H9 (cell line): ENCODE measurements around the gene SNX33. TPM values are rescaled to one million over a fixed set of nuclear protein-coding genes. Genes with fewer than 3 reads are reported as not detected.

ENCODE experiments used
- DNase-seq: peaks from one replicate; pipeline ENCODE4 v3.0.0-alpha.2; 2017
- H2AFZ ChIP-seq: one replicate; pipeline ENCODE4 v1.6.1; 2013; ENCODE audit warnings: mild to moderate bottlenecking, low read length, control low read depth, moderate library complexity
- H2AK5ac ChIP-seq: 2 replicates; pipeline ENCODE4 v1.6.1; 2013; ENCODE audit warnings: low read length, control low read depth, mixed read lengths; ENCODE audit not compliant: insufficient read length
- H2BK120ac ChIP-seq: one replicate; pipeline ENCODE4 v1.6.1; 2013; ENCODE audit warnings: low read depth, mild to moderate bottlenecking, low read length, control low read depth, inconsistent platforms; ENCODE audit not compliant: poor library complexity, severe bottlenecking
- H2BK12ac ChIP-seq: 2 replicates; pipeline ENCODE4 v1.6.1; 2013; ENCODE audit warnings: low read length, control low read depth, mixed read lengths, low read depth; ENCODE audit not compliant: insufficient read length
- H2BK15ac ChIP-seq: 2 replicates; pipeline ENCODE4 v1.6.1; 2013; ENCODE audit warnings: low read depth, low read length, control low read depth
- H2BK20ac ChIP-seq: one replicate; pipeline ENCODE4 v1.6.1; 2013; ENCODE audit warnings: low read depth, mild to moderate bottlenecking, low read length, control low read depth, inconsistent platforms; ENCODE audit not compliant: poor library complexity, severe bottlenecking
- H2BK5ac ChIP-seq: 2 replicates; pipeline ENCODE4 v1.6.1; 2013; ENCODE audit warnings: low read length, control low read depth, mixed read lengths; ENCODE audit not compliant: insufficient read length
- H3K14ac ChIP-seq: 2 replicates; pipeline ENCODE4 v1.6.1; 2013; ENCODE audit warnings: low read length, control low read depth; ENCODE audit not compliant: insufficient read depth
- H3K18ac ChIP-seq: 2 replicates; pipeline ENCODE4 v1.6.1; 2013; ENCODE audit warnings: low read depth, mild to moderate bottlenecking, mixed read lengths, low read length, control low read depth; ENCODE audit not compliant: insufficient read length
- H3K23ac ChIP-seq: 2 replicates; pipeline ENCODE4 v1.6.1; 2013; ENCODE audit warnings: low read length, control low read depth, mixed read lengths, low read depth; ENCODE audit not compliant: insufficient read length
- H3K23me2 ChIP-seq: 2 replicates; pipeline ENCODE4 v1.6.1; 2013; ENCODE audit warnings: low read depth, mild to moderate bottlenecking, mixed read lengths, low read length, control low read depth; ENCODE audit not compliant: insufficient read length, poor library complexity, severe bottlenecking
- H3K27ac ChIP-seq: 2 replicates; pipeline ENCODE4 v1.5.1; 2013; ENCODE audit warnings: low read length, control low read depth, mixed read lengths, low read depth; ENCODE audit not compliant: insufficient read length
- H3K27me3 ChIP-seq: 2 replicates; pipeline ENCODE4 v1.6.1; 2013; ENCODE audit warnings: low read length, control low read depth, inconsistent platforms; ENCODE audit not compliant: insufficient read depth
- H3K4ac ChIP-seq: 2 replicates; pipeline ENCODE4 v1.6.1; 2013; ENCODE audit warnings: low read depth, mild to moderate bottlenecking, control low read depth, inconsistent platforms, low read length, moderate library complexity
- H3K4me1 ChIP-seq: 2 replicates; pipeline ENCODE4 v1.6.1; 2013; ENCODE audit warnings: low read length, control low read depth, inconsistent platforms; ENCODE audit not compliant: insufficient read depth
- H3K4me2 ChIP-seq: 2 replicates; pipeline ENCODE4 v1.6.1; 2013; ENCODE audit warnings: low read length, control low read depth, mixed read lengths; ENCODE audit not compliant: insufficient read length, insufficient read depth
- H3K56ac ChIP-seq: 2 replicates; pipeline ENCODE4 v1.6.1; 2013; ENCODE audit warnings: low read depth, mild to moderate bottlenecking, mixed read lengths, low read length, control low read depth; ENCODE audit not compliant: insufficient read length
- H3K79me1 ChIP-seq: 2 replicates; pipeline ENCODE4 v1.6.1; 2013; ENCODE audit warnings: low read depth, mild to moderate bottlenecking, moderate library complexity, low read length, control low read depth, inconsistent platforms; ENCODE audit not compliant: insufficient read depth, poor library complexity, severe bottlenecking
- H3K79me2 ChIP-seq: 2 replicates; pipeline ENCODE4 v1.6.1; 2013; ENCODE audit warnings: low read length, control low read depth, inconsistent platforms; ENCODE audit not compliant: insufficient read depth
- H3K9ac ChIP-seq: 2 replicates; pipeline ENCODE4 v1.6.1; 2013; ENCODE audit warnings: low read length, control low read depth, mixed read lengths; ENCODE audit not compliant: insufficient read length; ENCODE audit errors: extremely low read depth
- H3K9me3 ChIP-seq: one replicate; pipeline ENCODE4 v1.6.1; 2013; ENCODE audit warnings: low read depth, low read length, inconsistent platforms; ENCODE audit not compliant: control insufficient read depth
- H3T11ph ChIP-seq: one replicate; pipeline ENCODE4 v1.6.1; 2013; ENCODE audit warnings: mild to moderate bottlenecking, low read length, control low read depth, inconsistent platforms
- H4K20me1 ChIP-seq: one replicate; pipeline ENCODE4 v1.6.1; 2013; ENCODE audit not compliant: control insufficient read depth, insufficient read length, insufficient read depth
- H4K5ac ChIP-seq: 2 replicates; pipeline ENCODE4 v1.6.1; 2013; ENCODE audit warnings: low read depth, mild to moderate bottlenecking, mixed read lengths, low read length, control low read depth; ENCODE audit not compliant: insufficient read length
- H4K8ac ChIP-seq: replicated peaks from 2 replicates; pipeline ENCODE4 v1.6.1; 2013; ENCODE audit warnings: low read length, control low read depth, mixed read lengths, low read depth; ENCODE audit not compliant: insufficient read length
- H4K91ac ChIP-seq: 2 replicates; pipeline ENCODE4 v1.6.1; 2013; ENCODE audit warnings: low read depth, mild to moderate bottlenecking, moderate library complexity, mixed read lengths, low read length, control low read depth; ENCODE audit not compliant: insufficient read length
- H3K27ac Mint-ChIP-seq, 3 experiments: 2 replicates in 2 of 3; 3 replicates in 1 of 3; pipeline ENCODE4 v1.8.0; 2020 to 2021; ENCODE audit warnings: mixed read lengths in 3 of 3, mild to moderate bottlenecking in 1 of 3, moderate library complexity in 1 of 3
- H3K27me3 Mint-ChIP-seq: 2 replicates; pipeline ENCODE4 v1.8.0; 2021; ENCODE audit warnings: low read depth, mild to moderate bottlenecking, moderate library complexity, mixed read lengths
- H3K36me3 Mint-ChIP-seq, 3 experiments: 2 replicates in 2 of 3; 3 replicates in 1 of 3; pipeline ENCODE4 v1.8.0; 2020 to 2021; ENCODE audit warnings: low read depth in 3 of 3, mixed read lengths in 3 of 3; ENCODE audit not compliant: insufficient read depth in 1 of 3
- H3K4me1 Mint-ChIP-seq, 2 experiments: 2 replicates each; pipeline ENCODE4 v1.8.0; 2020; ENCODE audit warnings: mixed read lengths in 2 of 2
- H3K4me3 Mint-ChIP-seq, 2 experiments: 2 replicates in 1 of 2; 3 replicates in 1 of 2; pipeline ENCODE4 v1.8.0; 2020 to 2021; ENCODE audit warnings: mild to moderate bottlenecking in 2 of 2, mixed read lengths in 2 of 2, moderate library complexity in 1 of 2
- H3K9me3 Mint-ChIP-seq, 2 experiments: 2 replicates in 1 of 2; 3 replicates in 1 of 2; pipeline ENCODE4 v1.8.0; 2020; ENCODE audit warnings: mild to moderate bottlenecking in 2 of 2, mixed read lengths in 2 of 2, moderate library complexity in 1 of 2
- CTCF ChIP-seq: fragments of 200-600 bp; sonication (generic); conservative IDR thresholded peaks from 3 replicates; pipeline ENCODE4 v1.8.0; 2021; ENCODE audit warnings: antibody characterized with exemption, mild to moderate bottlenecking
- WGBS: extraction: QIAGEN DNeasy Blood & Tissue Kit; methylation state at CpG from one replicate; pipeline ENCODE4 v1.1.7; 2013; ENCODE audit warnings: missing lambda C conversion rate, low lambda C conversion rate, mixed read lengths; ENCODE audit not compliant: insufficient read length; ENCODE audit errors: extremely low coverage; 5-methylcytosine and 5-hydroxymethylcytosine counted together
- total RNA-seq: library from RNA; stranded (reverse); gene quantifications from 2 replicates; pipeline ENCODE4 v1.2.1, GENCODE V29; 2021

The SNX33 gene
- total RNA-seq, 1 experiment from 2014 or later = 17.7 TPM

- Histone ChIP-seq H2AFZ (no peak overlapping the region), H2BK15ac (no peak overlapping the region), H4K8ac (no peak overlapping the region), H2BK5ac (no peak overlapping the region), H3T11ph (no peak overlapping the region), H3K4me2 (peak overlapping the region; percentile 71), H4K5ac (no peak overlapping the region), H3K27ac (peak overlapping the region; percentile 75), H2BK12ac (no peak overlapping the region), H3K14ac (peak overlapping the region; percentile 70; the same call in 1 of the 2 replicates), H2AK5ac (no peak overlapping the region), H3K23ac (no peak overlapping the region), H4K91ac (no peak overlapping the region), H2BK120ac (no peak overlapping the region), H3K9ac (peak overlapping the region; percentile 73), H3K79me1 (peaks cover 9% of the 10 kb centered on the region), H3K4me1 (no peaks in the 10 kb centered on the region), H2BK20ac (no peak overlapping the region), H3K56ac (no peak overlapping the region), H3K23me2 (peaks cover 15% of the 10 kb centered on the region), H3K18ac (peak overlapping the region; percentile 55), H3K4ac (no peak overlapping the region), H3K9me3 (no peaks in the 10 kb centered on the region), H3K79me2 (peaks cover 20% of the 10 kb centered on the region; the same call in 1 of the 2 replicates), H4K20me1 (no peaks in the 10 kb centered on the region), H3K27me3 (no peaks in the 10 kb centered on the region)
- peaks cover 9% of the 10 kb centered on the region for H3K27me3 Mint-ChIP-seq
- peak overlapping the region; percentile 83 to 92 (median 90) for H3K27ac Mint-ChIP-seq
- no CpG with 5 or more reads among the region's 17 CpGs for WGBS
- H3K4me1 Mint-ChIP-seq = peaks cover 21 to 32% of the 10 kb centered on the region in 2 experiments
- peaks cover 0 to 10% (median 3%) of the 10 kb centered on the region in 3 experiments; a peak in 3 of 7 replicates for H3K36me3 Mint-ChIP-seq
- H3K4me3 Mint-ChIP-seq = peak overlapping the region; percentile 92 to 93
- peak; percentile 24; the same call in 1 of the 3 replicates for TF ChIP-seq CTCF
- no peaks in the 10 kb centered on the region for H3K9me3 Mint-ChIP-seq
- DNase-seq = no peak
These were observed 7.1 kb upstream of the SNX33 start for GRCh38 chr15:75640483-75641178.
